Neural progenitor cell (in vitro differentiated cells): Measurements from ENCODE around the gene PGLYRP4.

Experiments used
- CTCF ChIP-seq: fragments of 200-600 bp; sonication (generic); IDR thresholded peaks from 2 replicates; pipeline ENCODE4 v1.5.1; 2017; ENCODE audit warnings: antibody characterized with exemption, mild to moderate bottlenecking
- EZH2 ChIP-seq: fragments of 200-600 bp; sonication (generic); IDR thresholded peaks from 2 replicates; pipeline ENCODE4 v1.6.1; 2017; ENCODE audit warnings: antibody characterized with exemption, mild to moderate bottlenecking, moderate library complexity
- EZH2phosphoT487 ChIP-seq: fragments of 200-600 bp; sonication (generic); IDR thresholded peaks from 2 replicates; pipeline ENCODE4 v1.6.1; 2017; ENCODE audit warnings: antibody characterized with exemption

GRCh38 chr1:153389973-153390879 is 41.6 kb upstream of the PGLYRP4 start:
- TF ChIP-seq EZH2 = no peak
- TF ChIP-seq CTCF = no peak
- TF ChIP-seq EZH2phosphoT487 = no peak
